K562 (cell line): Measurements from ENCODE around the gene GJA5. TPM values are rescaled to one million over a fixed set of nuclear protein-coding genes. Genes with fewer than 3 reads are reported as not detected.

Source experiments
- ATAC-seq: fragments of 200-7000 bp; cut with Tn5 transposase; 3 replicates; pipeline ENCODE4 v1.9.1; 2020; ENCODE audit warnings: moderate library complexity
- BruUV-seq: library from RNA; stranded (reverse); fragments of 400-500 nt; replicated peaks from 2 replicates; lab custom pipeline; 2021; lab: Mats Ljungman, UMichigan
- CTCF ChIA-PET: fragments of 300-600 bp; formaldehyde crosslinking; extraction: SDS; loops from one replicate; lab custom pipeline; 2021; ENCODE audit warnings: low intra/inter-chr PET ratio; lab: Yijun Ruan, JAX
- POLR2A ChIA-PET: fragments of 300-600, 350-650 bp; sonication (Branson Sonifier 250); formaldehyde crosslinking; extraction: SDS; loops from one replicate; lab custom pipeline; 2021; ENCODE audit warnings: antibody characterized with exemption, inconsistent platforms; lab: Yijun Ruan, JAX
- DNase-seq, 4 experiments: peaks; one replicate each; pipeline versions ENCODE4 v3.0.0 to v3.0.0-alpha.2; 2011 to 2018; ENCODE audit warnings: low spot score in 3 of 4, mixed read lengths in 3 of 4; ENCODE audit errors: extremely low read depth in 1 of 4
- FAIRE-seq: peaks from 2 replicates; lab custom pipeline; 2011; peaks lifted over from hg19 to GRCh38; lab: Jason Lieb, UNC
- H2AFZ ChIP-seq: 2 replicates; pipeline ENCODE4 v1.6.0; 2011; ENCODE audit warnings: low read depth, low read length, control low read depth, inconsistent platforms
- H3K27ac ChIP-seq: fragments of 200-600 bp; 3 replicates; pipeline ENCODE4 v1.8.0; 2011; ENCODE audit warnings: low read depth, mild to moderate bottlenecking, control low read depth, inconsistent platforms, low read length, moderate library complexity, mixed read lengths; ENCODE audit errors: extremely low read depth
- H3K27me3 ChIP-seq, 2 experiments: fragments of 300-600 bp in 1 of 2; 2 replicates in 1 of 2; 3 replicates in 1 of 2; pipeline versions ENCODE4 v1.6.0 to v1.8.0; 2011; ENCODE audit warnings: inconsistent platforms in 2 of 2, low read length in 2 of 2, mild to moderate bottlenecking in 1 of 2, mixed read lengths in 1 of 2, moderate library complexity in 1 of 2; ENCODE audit not compliant: control insufficient read depth in 2 of 2, insufficient read depth in 2 of 2
- H3K36me3 ChIP-seq: fragments of 300-600 bp; 3 replicates; pipeline ENCODE4 v1.8.0; 2011; ENCODE audit warnings: mild to moderate bottlenecking, low read length, inconsistent platforms; ENCODE audit not compliant: control insufficient read depth, insufficient read depth
- H3K4me1 ChIP-seq, 2 experiments: fragments of 200-600 bp in 1 of 2; replicated peaks in 1 of 2; 2 replicates in 1 of 2; 3 replicates in 1 of 2; pipeline versions ENCODE4 v1.5.1 to v1.8.0; 2011; ENCODE audit warnings: inconsistent platforms in 2 of 2, low read length in 2 of 2, mild to moderate bottlenecking in 1 of 2, mixed read lengths in 1 of 2, moderate library complexity in 1 of 2; ENCODE audit not compliant: control insufficient read depth in 2 of 2, insufficient read depth in 2 of 2
- H3K4me2 ChIP-seq: 2 replicates; pipeline ENCODE4 v1.6.1; 2011; ENCODE audit warnings: low read length, control low read depth, inconsistent platforms, mixed read lengths; ENCODE audit not compliant: insufficient read depth
- H3K4me3 ChIP-seq: fragments of 200-600 bp; sonication (generic), shearing (Covaris generic); 2 replicates; pipeline ENCODE4 v1.5.1; 2016; ENCODE audit warnings: control low read depth, inconsistent platforms
- H3K79me2 ChIP-seq: fragments of 200-600 bp; 3 replicates; pipeline ENCODE4 v1.8.0; 2011; ENCODE audit warnings: low read length, inconsistent platforms; ENCODE audit not compliant: control insufficient read depth, insufficient read depth
- H3K9ac ChIP-seq, 2 experiments: 2 replicates each; pipeline versions ENCODE4 v1.6.0 to v1.6.1; 2011; ENCODE audit warnings: low read depth in 2 of 2, low read length in 2 of 2, control low read depth in 1 of 2, inconsistent platforms in 1 of 2, mild to moderate bottlenecking in 1 of 2, mixed read lengths in 1 of 2; ENCODE audit not compliant: insufficient read depth in 1 of 2
- H3K9me1 ChIP-seq: one replicate; pipeline ENCODE4 v1.6.0; 2011; ENCODE audit warnings: inconsistent platforms, mild to moderate bottlenecking, low read length, moderate library complexity; ENCODE audit not compliant: control insufficient read depth, insufficient read depth
- H3K9me3 ChIP-seq: replicated peaks from 2 replicates; pipeline ENCODE4 v1.5.1; 2011; ENCODE audit warnings: low read depth, low read length, inconsistent platforms; ENCODE audit not compliant: control insufficient read depth, insufficient read depth
- H4K20me1 ChIP-seq: replicated peaks from 2 replicates; pipeline ENCODE4 v1.6.1; 2011; ENCODE audit warnings: low read length, inconsistent platforms, mixed read lengths; ENCODE audit not compliant: control insufficient read depth, insufficient read depth
- BCL6 ChIP-seq: fragments of 250-450 bp; sonication (Bioruptor Pico); IDR thresholded peaks from 2 replicates; pipeline ENCODE4 v1.4.0; 2020
- CBX2 ChIP-seq: fragments of 200-600 bp; sonication (generic); IDR thresholded peaks from one replicate; pipeline ENCODE4 v1.6.1; 2012; ENCODE audit warnings: mild to moderate bottlenecking, low read length, inconsistent platforms; ENCODE audit not compliant: insufficient read depth, poor library complexity, severe bottlenecking
- CBX5 ChIP-seq: IDR thresholded peaks from 2 replicates; pipeline ENCODE4 v1.6.1; 2014; ENCODE audit warnings: low read depth, borderline replicate concordance
- HLTF ChIP-seq: fragments of 450-650 bp; IDR thresholded peaks from 2 replicates; pipeline ENCODE4 v1.6.1; 2016
- HMG20A ChIP-seq: fragments of 450-650 bp; formaldehyde crosslinking; conservative IDR thresholded peaks from 2 replicates; pipeline ENCODE4 v1.4.0; 2020; ENCODE audit warnings: mild to moderate bottlenecking, mixed read lengths
- MEF2A ChIP-seq: IDR thresholded peaks from 2 replicates; pipeline ENCODE4 v1.6.1; 2011; ENCODE audit warnings: low read depth, mild to moderate bottlenecking, low read length, moderate library complexity; ENCODE audit not compliant: control insufficient read depth
- MEIS2 ChIP-seq: fragments of 450-650 bp; IDR thresholded peaks from 2 replicates; pipeline ENCODE4 v1.6.1; 2014; ENCODE audit warnings: mild to moderate bottlenecking; ENCODE audit not compliant: partially characterized antibody
- MLLT1 ChIP-seq, 2 experiments: fragments of 450-650 bp; IDR thresholded peaks; 2 replicates each; pipeline ENCODE4 v1.6.1; 2016
- NCOA2 ChIP-seq, 2 experiments: fragments of 450-650 bp; IDR thresholded peaks; 2 replicates each; pipeline ENCODE4 v1.6.1; 2018; ENCODE audit warnings: mild to moderate bottlenecking in 2 of 2, moderate library complexity in 1 of 2; ENCODE audit not compliant: partially characterized antibody in 2 of 2
- NEUROD1 ChIP-seq: fragments of 150-350 bp; IDR thresholded peaks from 2 replicates; pipeline ENCODE4 v1.6.1; 2014; ENCODE audit warnings: borderline replicate concordance, low read length, low read depth; ENCODE audit not compliant: partially characterized antibody
- NFIC ChIP-seq: fragments of 450-650 bp; IDR thresholded peaks from 2 replicates; pipeline ENCODE4 v1.6.1; 2017; ENCODE audit warnings: mild to moderate bottlenecking, inconsistent platforms
- NFYB ChIP-seq: IDR thresholded peaks from 2 replicates; pipeline ENCODE4 v1.6.1; 2011; ENCODE audit warnings: mild to moderate bottlenecking, moderate library complexity; ENCODE audit not compliant: insufficient read length; ENCODE audit errors: extremely low read depth
- ZFPM2 ChIP-seq: fragments of 250-450 bp; sonication (Bioruptor Pico); IDR thresholded peaks from 2 replicates; pipeline ENCODE4 v1.5.1; 2022; ENCODE audit warnings: mild to moderate bottlenecking
- ZNF165 ChIP-seq: fragments of 250-450 bp; sonication (Bioruptor Pico); IDR thresholded peaks from 2 replicates; pipeline ENCODE4 v1.4.0; 2020; ENCODE audit warnings: borderline replicate concordance
- ZNF764 ChIP-seq: fragments of 250-450 bp; sonication (Bioruptor Pico); IDR thresholded peaks from 2 replicates; pipeline ENCODE4 v1.4.0; 2020; ENCODE audit warnings: low read depth, mild to moderate bottlenecking, moderate library complexity
- WGBS: fragments of 100-300 bp; shearing (Covaris generic); methylation state at CpG from one replicate; pipeline ENCODE4 v1.1.6; 2016; ENCODE audit warnings: low coverage, mixed read lengths; ENCODE audit not compliant: insufficient coverage; ENCODE audit errors: missing lambda C conversion rate; 5-methylcytosine and 5-hydroxymethylcytosine counted together
- in situ Hi-C: fragments of 300-500 bp; cut with MboI; formaldehyde crosslinking; loops from 4 replicates; pipeline ENCODE4 v1.15.0; 2018; ENCODE audit warnings: inconsistent platforms, mixed read lengths
- intact Hi-C: fragments of 100-400 bp; cut with micrococcal nuclease; formaldehyde crosslinking; loops from 2 replicates; pipeline ENCODE4 v1.14.2; 2022
- polyA plus RNA-seq, 8 experiments: library from polyadenylated mRNA; depleted of rRNA in 4 of 8; stranded (reverse) in 5 of 8; unstranded in 3 of 8; fragments of >200 nt; fragmentation: Nextera tagmentation in 2 of 8; fragmentation: Illumina TruSeq in 1 of 8; extraction: Ambion mirVana in 2 of 8; extraction: Trizol in 1 of 8; gene quantifications; 2 replicates each; pipeline versions ENCODE4 v1.2.1 to v1.2.3, GENCODE V29; 2011 to 2014; ENCODE audit warnings: inconsistent platforms in 1 of 8, missing spikeins in 1 of 8
- total RNA-seq, 7 experiments: library from RNA; depleted of rRNA in 6 of 7; stranded (reverse); fragments of >200 nt in 6 of 7; fragmentation: Illumina TruSeq in 2 of 7; extraction: Trizol in 2 of 7; gene quantifications; 2 replicates each; pipeline versions ENCODE4 v1.2.1 to v1.2.3, GENCODE V29; 2011 to 2021; ENCODE audit warnings: low replicate concordance in 1 of 7
- TF ChIP-seq, protein P1 (sequence below): sonication (generic); formaldehyde crosslinking; IDR thresholded peaks from 2 replicates; pipeline ENCODE4 v1.8.1; 2023; ENCODE audit warnings: mild to moderate bottlenecking, missing genetic modification reagents
- TF ChIP-seq, protein P2 (sequence below), 2 experiments: fragments of 450-650 bp in 1 of 2; sonication (generic) in 1 of 2; formaldehyde crosslinking in 1 of 2; IDR thresholded peaks in 1 of 2; conservative IDR thresholded peaks in 1 of 2; 2 replicates each; pipeline versions ENCODE4 v1.6.1 to v1.8.1; 2016 to 2023; ENCODE audit warnings: mild to moderate bottlenecking in 2 of 2, moderate library complexity in 2 of 2, inconsistent platforms in 1 of 2, missing genetic modification reagents in 1 of 2

Gene GJA5
- total and polyA plus RNA-seq, 9 of the 15 experiments (the other 6 are each of a cell fraction or from before 2014, with no cell fraction given) = 0.07 TPM; not detected in 7

GRCh38 chr1:147798731-147799130, 38.3 kb upstream of the GJA5 start:
- intact Hi-C loops = no loop called here
- H3K4me3 ChIP-seq = no peak overlapping the region
- BruUV-seq = no TSS peak

More at GRCh38 chr1:147798731-147799130, 38.3 kb upstream of the GJA5 start:
- in situ Hi-C loops = no loop called here
- no peak overlapping the region for H3K4me2 ChIP-seq
- H3K79me2 ChIP-seq = no peaks in the 10 kb centered on the region
- peaks cover 11 to 32% of the 10 kb centered on the region in 2 experiments; a peak in 4 of 5 replicates for H3K27me3 ChIP-seq
- TF ChIP-seq HMG20A (CRISPR knock-in tag) (no peak), MLLT1 (IDR thresholded peaks at IDR 0.05) (no peak), NEUROD1 (no peak), NFIC (no peak), ZNF764 (CRISPR knock-in tag) (no peak), ZNF165 (no peak), ZFPM2 (CRISPR knock-in tag) (no peak), CBX5 (no peak), HLTF (no peak), BCL6 (CRISPR knock-in tag) (no peak), NCOA2 (IDR thresholded peaks at IDR 0.05; ENCODE audit: partially characterized antibody in 2 of 2) (no peak), CBX2 (no peak), MEIS2 (no peak), MEF2A (no peak), NFYB (no peak)
- TF ChIP-seq, protein P1, sequence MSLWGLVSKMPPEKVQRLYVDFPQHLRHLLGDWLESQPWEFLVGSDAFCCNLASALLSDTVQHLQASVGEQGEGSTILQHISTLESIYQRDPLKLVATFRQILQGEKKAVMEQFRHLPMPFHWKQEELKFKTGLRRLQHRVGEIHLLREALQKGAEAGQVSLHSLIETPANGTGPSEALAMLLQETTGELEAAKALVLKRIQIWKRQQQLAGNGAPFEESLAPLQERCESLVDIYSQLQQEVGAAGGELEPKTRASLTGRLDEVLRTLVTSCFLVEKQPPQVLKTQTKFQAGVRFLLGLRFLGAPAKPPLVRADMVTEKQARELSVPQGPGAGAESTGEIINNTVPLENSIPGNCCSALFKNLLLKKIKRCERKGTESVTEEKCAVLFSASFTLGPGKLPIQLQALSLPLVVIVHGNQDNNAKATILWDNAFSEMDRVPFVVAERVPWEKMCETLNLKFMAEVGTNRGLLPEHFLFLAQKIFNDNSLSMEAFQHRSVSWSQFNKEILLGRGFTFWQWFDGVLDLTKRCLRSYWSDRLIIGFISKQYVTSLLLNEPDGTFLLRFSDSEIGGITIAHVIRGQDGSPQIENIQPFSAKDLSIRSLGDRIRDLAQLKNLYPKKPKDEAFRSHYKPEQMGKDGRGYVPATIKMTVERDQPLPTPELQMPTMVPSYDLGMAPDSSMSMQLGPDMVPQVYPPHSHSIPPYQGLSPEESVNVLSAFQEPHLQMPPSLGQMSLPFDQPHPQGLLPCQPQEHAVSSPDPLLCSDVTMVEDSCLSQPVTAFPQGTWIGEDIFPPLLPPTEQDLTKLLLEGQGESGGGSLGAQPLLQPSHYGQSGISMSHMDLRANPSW (CRISPR knock-in tag) = no peak
- TF ChIP-seq, protein P2, sequence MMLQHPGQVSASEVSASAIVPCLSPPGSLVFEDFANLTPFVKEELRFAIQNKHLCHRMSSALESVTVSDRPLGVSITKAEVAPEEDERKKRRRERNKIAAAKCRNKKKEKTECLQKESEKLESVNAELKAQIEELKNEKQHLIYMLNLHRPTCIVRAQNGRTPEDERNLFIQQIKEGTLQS (IDR thresholded peaks at IDR 0.05) = no peak
- TF ChIP-seq, protein P2 (CRISPR knock-in tag; conservative IDR thresholded peaks at IDR 0.05) = no peak
- H3K9me3 ChIP-seq = no peaks in the 10 kb centered on the region
- 0% methylated on average over 3 of the region's 3 CpGs for WGBS
- no peak overlapping the region for H3K9ac ChIP-seq
- no peaks in the 10 kb centered on the region for H3K9me1 ChIP-seq
- H3K4me1 ChIP-seq = no peaks in the 10 kb centered on the region
- H3K27ac ChIP-seq = no peak overlapping the region
- ChIA-PET POLR2A (no interaction called here), CTCF (no interaction called here)
- ATAC-seq (no peak), FAIRE-seq (no peak), DNase-seq (no peak)
- no peaks in the 10 kb centered on the region for H3K36me3 ChIP-seq
- peaks cover 6% of the 10 kb centered on the region; the same call in 1 of the 2 replicates for H4K20me1 ChIP-seq
- no peak overlapping the region for H2AFZ ChIP-seq
